ENCODE data around the gene SPTBN5. TPM values are rescaled to one million over a fixed set of nuclear protein-coding genes. Genes with fewer than 3 reads are reported as not detected.

The SPTBN5 gene
- total RNA-seq, 2 experiments from 2014 or later, result 1.1 to 1.6 TPM

DNA sequence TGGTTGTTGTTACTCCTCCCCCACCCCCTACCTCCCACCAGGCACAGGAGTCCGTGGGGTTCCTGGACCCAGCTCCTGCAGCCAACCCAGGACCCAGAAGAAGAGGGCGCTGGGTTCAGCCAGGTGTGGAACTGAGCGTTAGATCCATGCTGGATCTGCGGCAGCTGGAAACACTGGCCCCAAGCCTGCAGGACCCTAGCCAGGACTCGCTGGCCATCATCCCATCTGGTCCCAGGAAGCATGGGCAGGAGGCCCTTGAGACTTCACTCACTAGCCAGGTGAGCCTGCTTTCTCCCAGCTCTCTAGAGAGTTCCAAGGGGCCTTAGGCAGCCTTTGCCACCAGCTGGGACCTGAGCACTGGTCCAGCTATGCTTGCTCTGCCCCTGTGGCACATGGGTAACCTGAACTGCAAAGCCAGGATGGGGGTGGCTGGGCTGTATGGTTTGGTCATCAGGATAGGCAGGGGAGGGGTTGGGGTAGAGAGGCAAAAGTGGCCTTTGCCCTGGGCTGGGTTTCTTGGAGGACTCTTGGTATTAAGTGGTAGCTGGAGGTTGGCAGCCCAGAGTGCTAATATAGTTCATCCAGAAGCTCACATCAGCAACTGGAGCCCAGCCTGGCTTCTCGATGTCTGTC lies 72.9 kb downstream of the SPTBN5 start:
- Mint-ChIP-seq H3K9me3 (no peaks in the 10 kb centered on the region), H3K27me3 (no peaks in the 10 kb centered on the region), H3K4me3 (no peak overlapping the region), H3K27ac (no peak overlapping the region), H3K4me1 (no peaks in the 10 kb centered on the region), H3K36me3 (peaks cover 12% of the 10 kb centered on the region)
- no peak for ATAC-seq (ENCODE audit: low read depth)
- DNase-seq, result no peak
- POLR2A ChIA-PET, result no interaction called here

GRCh38 chr15:41819455-41820050 lies 74.3 kb downstream of the SPTBN5 start:
- no peak for DNase-seq
- no peaks in the 10 kb centered on the region for H3K9me3 Mint-ChIP-seq
- ATAC-seq (ENCODE audit: low read depth), result no peak
- H3K4me3 Mint-ChIP-seq, result no peak overlapping the region
- H3K27ac Mint-ChIP-seq, result peak overlapping the region; percentile 11
- POLR2A ChIA-PET, result no interaction called here
- H3K36me3 Mint-ChIP-seq, result peaks cover 13% of the 10 kb centered on the region
- H3K4me1 Mint-ChIP-seq, result no peaks in the 10 kb centered on the region
- H3K27me3 Mint-ChIP-seq, result no peaks in the 10 kb centered on the region

GRCh38 chr15:41817781-41818180 lies 76.1 kb downstream of the SPTBN5 start:
- ATAC-seq (ENCODE audit: low read depth) (no peak), DNase-seq (no peak)
- POLR2A ChIA-PET, result no interaction called here
- Mint-ChIP-seq H3K4me1 (peaks cover 1% of the 10 kb centered on the region), H3K36me3 (peaks cover 14% of the 10 kb centered on the region), H3K4me3 (no peak overlapping the region), H3K9me3 (no peaks in the 10 kb centered on the region), H3K27ac (no peak overlapping the region), H3K27me3 (no peaks in the 10 kb centered on the region)

- Mint-ChIP-seq H3K27ac (no peak overlapping the region), H3K9me3 (no peaks in the 10 kb centered on the region), H3K27me3 (no peaks in the 10 kb centered on the region), H3K4me1 (peaks cover 1% of the 10 kb centered on the region), H3K36me3 (peaks cover 14% of the 10 kb centered on the region), H3K4me3 (no peak overlapping the region)
- DNase-seq (no peak), ATAC-seq (ENCODE audit: low read depth) (no peak)
- POLR2A ChIA-PET, result no interaction called here
Measured at GRCh38 chr15:41817327-41817726, 76.5 kb downstream of the SPTBN5 start.

GRCh38 chr15:41816788-41817187 lies 77.1 kb downstream of the SPTBN5 start:
- Mint-ChIP-seq H3K4me1 (peaks cover 1% of the 10 kb centered on the region), H3K27ac (no peak overlapping the region), H3K27me3 (no peaks in the 10 kb centered on the region), H3K4me3 (no peak overlapping the region), H3K36me3 (peaks cover 14% of the 10 kb centered on the region), H3K9me3 (no peaks in the 10 kb centered on the region)
- DNase-seq (no peak), ATAC-seq (ENCODE audit: low read depth) (no peak)
- POLR2A ChIA-PET, result no interaction called here

GRCh38 chr15:41814534-41814933 lies 79.3 kb downstream of the SPTBN5 start:
- no peaks in the 10 kb centered on the region for H3K9me3 Mint-ChIP-seq
- no peaks in the 10 kb centered on the region for H3K27me3 Mint-ChIP-seq
- H3K4me1 Mint-ChIP-seq, result peaks cover 20% of the 10 kb centered on the region
- POLR2A ChIA-PET, result interaction anchor here (1.1 kb wide), 1 partner anchor 119 kb away, joined by 3 read pairs; no protein-coding TSS in a partner anchor
- no peak overlapping the region for H3K4me3 Mint-ChIP-seq
- no peak for DNase-seq
- H3K36me3 Mint-ChIP-seq, result peaks cover 14% of the 10 kb centered on the region
- H3K27ac Mint-ChIP-seq, result no peak overlapping the region
- no peak for ATAC-seq (ENCODE audit: low read depth)

GRCh38 chr15:41813426-41813825 lies 80.4 kb downstream of the SPTBN5 start:
- H3K27ac Mint-ChIP-seq, result peak overlapping the region; percentile 19
- no peak overlapping the region for H3K4me3 Mint-ChIP-seq
- peaks cover 11% of the 10 kb centered on the region for H3K36me3 Mint-ChIP-seq
- H3K4me1 Mint-ChIP-seq, result peaks cover 25% of the 10 kb centered on the region
- ATAC-seq (ENCODE audit: low read depth), result no peak
- no peak for DNase-seq
- no peaks in the 10 kb centered on the region for H3K9me3 Mint-ChIP-seq
- POLR2A ChIA-PET, result interaction anchor here (1.0 to 1.1 kb wide), 2 partner anchors 39 to 117 kb away, joined by 3 read pairs; partner anchors contain the start of gene MAPKBP1
- H3K27me3 Mint-ChIP-seq, result no peaks in the 10 kb centered on the region

GRCh38 chr15:41812820-41813375 lies 81.0 kb downstream of the SPTBN5 start:
- POLR2A ChIA-PET, result interaction anchor here (4.5 kb wide), 1 partner anchor 39 kb away, joined by 54 read pairs; the partner anchor contains the start of gene MAPKBP1
- no peak for ATAC-seq (ENCODE audit: low read depth)
- H3K36me3 Mint-ChIP-seq, result peaks cover 11% of the 10 kb centered on the region
- DNase-seq, result no peak
- no peaks in the 10 kb centered on the region for H3K27me3 Mint-ChIP-seq
- no peaks in the 10 kb centered on the region for H3K9me3 Mint-ChIP-seq
- H3K4me3 Mint-ChIP-seq, result no peak overlapping the region
- peak overlapping the region; percentile 19 for H3K27ac Mint-ChIP-seq
- H3K4me1 Mint-ChIP-seq, result peaks cover 25% of the 10 kb centered on the region

- H3K4me3 Mint-ChIP-seq, result peak overlapping the region; percentile 17
Measured at GRCh38 chr15:41811432-41812195, 82.2 kb downstream of the SPTBN5 start.

GRCh38 chr15:41810651-41811431 lies 83.0 kb downstream of the SPTBN5 start:
- ATAC-seq (ENCODE audit: low read depth), result peak; percentile 31
- no peaks in the 10 kb centered on the region for H3K27me3 Mint-ChIP-seq
- no peaks in the 10 kb centered on the region for H3K9me3 Mint-ChIP-seq
- POLR2A ChIA-PET, result interaction anchor here (0.6 to 4.5 kb wide), 9 partner anchors 8 to 345 kb away, joined by 3 to 54 read pairs (median 4); partner anchors contain the start of gene MAPKBP1
- peak overlapping the region; percentile 43 for H3K27ac Mint-ChIP-seq
- peak overlapping the region; percentile 17 for H3K4me3 Mint-ChIP-seq
- no peak for DNase-seq
- peaks cover 2% of the 10 kb centered on the region for H3K36me3 Mint-ChIP-seq
- H3K4me1 Mint-ChIP-seq, result peaks cover 25% of the 10 kb centered on the region

More at GRCh38 chr15:41811432-41812195, 82.2 kb downstream of the SPTBN5 start:
- H3K27ac Mint-ChIP-seq, result peak overlapping the region; percentile 37
- H3K27me3 Mint-ChIP-seq, result no peaks in the 10 kb centered on the region
- POLR2A ChIA-PET, result interaction anchor here (1.0 to 4.5 kb wide), 7 partner anchors 31 to 346 kb away, joined by 3 to 54 read pairs (median 4); partner anchors contain the start of gene MAPKBP1
- peak; percentile 80 for DNase-seq
- peaks cover 25% of the 10 kb centered on the region for H3K4me1 Mint-ChIP-seq
- peak; percentile 81 for ATAC-seq (ENCODE audit: low read depth)
- peaks cover 6% of the 10 kb centered on the region for H3K36me3 Mint-ChIP-seq
- H3K9me3 Mint-ChIP-seq, result no peaks in the 10 kb centered on the region

DNA sequence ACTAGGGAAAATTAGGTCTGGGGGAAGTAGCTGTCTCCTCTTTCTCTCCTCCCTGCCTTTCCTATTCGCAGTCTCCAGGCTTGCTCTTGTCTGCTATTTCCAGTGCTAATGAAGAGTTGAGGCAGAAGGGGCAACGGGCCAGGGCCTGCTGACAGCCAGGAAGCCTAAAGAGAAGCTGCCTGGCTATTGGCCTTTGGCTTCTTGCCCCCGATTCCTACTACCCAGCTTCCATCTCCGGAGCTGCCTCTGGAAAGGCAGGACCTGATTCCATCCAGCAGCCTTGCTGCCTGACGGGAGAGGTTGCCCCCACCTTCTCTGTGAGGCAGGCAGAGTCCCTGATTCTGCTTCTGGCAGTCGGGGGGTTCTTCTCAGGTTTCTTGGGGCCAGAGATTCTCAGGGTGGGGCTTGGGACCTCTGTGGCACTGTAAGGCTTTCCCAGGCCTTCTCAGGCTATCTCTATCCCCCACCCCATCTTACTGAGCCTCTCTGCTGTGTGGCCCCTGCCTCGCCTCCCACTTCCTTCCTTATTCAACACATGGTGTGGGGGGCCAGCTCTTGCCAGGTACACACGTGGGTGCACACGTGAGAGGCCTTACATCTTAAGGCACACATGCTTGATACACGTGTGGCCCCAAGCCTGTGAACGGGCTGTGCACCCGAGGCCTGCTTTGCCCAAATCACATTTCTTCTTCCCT lies 84.2 kb downstream of the SPTBN5 start:
- ATAC-seq (ENCODE audit: low read depth) (no peak), DNase-seq (no peak)
- POLR2A ChIA-PET, result interaction anchor here (0.8 to 4.5 kb wide), 3 partner anchors 7 to 36 kb away, joined by 3 to 54 read pairs (median 4); partner anchors contain the start of gene MAPKBP1
- peaks cover 2% of the 10 kb centered on the region for H3K36me3 Mint-ChIP-seq
- H3K27ac Mint-ChIP-seq, result peak overlapping the region; percentile 43
- H3K27me3 Mint-ChIP-seq, result no peaks in the 10 kb centered on the region
- H3K4me3 Mint-ChIP-seq, result no peak overlapping the region
- H3K9me3 Mint-ChIP-seq, result no peaks in the 10 kb centered on the region
- H3K4me1 Mint-ChIP-seq, result peaks cover 30% of the 10 kb centered on the region

GRCh38 chr15:41809121-41809520 lies 84.7 kb downstream of the SPTBN5 start:
- ATAC-seq (ENCODE audit: low read depth) (no peak), DNase-seq (no peak)
- Mint-ChIP-seq H3K36me3 (peaks cover 2% of the 10 kb centered on the region), H3K9me3 (no peaks in the 10 kb centered on the region), H3K27me3 (no peaks in the 10 kb centered on the region), H3K27ac (no peak overlapping the region), H3K4me1 (peaks cover 31% of the 10 kb centered on the region), H3K4me3 (no peak overlapping the region)
- POLR2A ChIA-PET, result interaction anchor here (0.7 to 4.5 kb wide), 2 partner anchors 35 to 430 kb away, joined by 4 to 54 read pairs; partner anchors contain the start of gene MAPKBP1

Measured in activated naive CD8-positive, alpha-beta T cell treated with anti-CD3 and anti-CD28 coated beads, Interleukin-2, amount 10 ng/mL, durations not matched to agents 7 days and 5 days (primary cell).